ENCODE measurements around the gene CLCN6. TPM values are rescaled to one million over a fixed set of nuclear protein-coding genes. Genes with fewer than 3 reads are reported as not detected.
A peak's percentile ranks its signal among the peaks of the same experiment; 100 is the strongest.

Gene CLCN6
- total RNA-seq, 4 donors from 2014 or later = 14.6 to 31.5 (median 22.7) TPM

- H3K36me3 ChIP-seq = no peaks in the 10 kb centered on the region
- no peak for DNase-seq
- peaks cover 0 to 22% of the 10 kb centered on the region in 2 donors for H3K4me1 ChIP-seq
- TF ChIP-seq POLR2A (IDR thresholded peaks at IDR 0.05) = no peak
- TF ChIP-seq CTCF (IDR thresholded peaks at IDR 0.05) = no peak
- intact Hi-C loops (cut with DNase I; ENCODE audit: low total_unique reads) = loop anchor here (10.0 kb wide), 1 partner anchor 65 kb away; the partner anchor contains the start of gene AGTRAP
- no peak overlapping the region for H3K4me3 ChIP-seq
- H3K27ac ChIP-seq = no peak overlapping the region
- H3K9me3 ChIP-seq = no peaks in the 10 kb centered on the region
- no peaks in the 10 kb centered on the region for H3K27me3 ChIP-seq
Measured at GRCh38 chr1:11799896-11800295, 6.1 kb upstream of the CLCN6 start.

GRCh38 chr1:11800391-11800755, 5.6 kb upstream of the CLCN6 start:
- no peak overlapping the region for H3K27ac ChIP-seq
- TF ChIP-seq POLR2A (IDR thresholded peaks at IDR 0.05) (no peak), CTCF (IDR thresholded peaks at IDR 0.05) (no peak)
- H3K36me3 ChIP-seq = no peaks in the 10 kb centered on the region

DNA sequence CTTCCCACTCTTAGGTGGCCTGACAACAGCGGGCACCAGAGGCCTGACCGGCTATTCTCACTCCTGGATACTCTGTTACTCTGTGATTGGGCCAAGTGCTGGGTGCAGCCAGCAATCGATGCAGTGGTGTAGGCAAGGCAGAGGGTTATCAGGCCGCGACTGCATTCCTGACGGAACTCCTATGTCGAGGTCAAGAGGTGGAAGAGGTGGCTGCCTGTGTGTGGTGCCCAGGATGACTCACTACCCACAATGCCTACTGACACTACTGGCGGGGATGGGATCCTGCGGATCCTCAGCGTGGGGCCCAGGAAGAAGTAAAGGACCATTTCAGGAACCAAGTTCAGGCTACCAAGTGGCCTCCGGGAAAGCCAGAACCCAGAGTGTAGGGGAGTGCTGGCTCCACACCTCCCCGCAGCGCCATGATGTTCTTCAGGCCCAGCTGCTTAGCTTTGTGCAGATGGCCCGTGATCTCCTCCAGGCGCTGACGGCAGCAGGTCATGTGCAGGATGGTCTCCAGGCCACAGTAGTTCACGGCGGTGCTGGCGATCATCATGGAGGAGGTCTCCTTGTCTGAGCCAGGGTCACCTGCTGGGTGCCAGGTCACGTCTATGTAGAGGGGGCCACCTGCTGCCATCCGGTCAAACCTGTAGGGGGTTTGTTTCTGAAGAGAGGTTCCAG, 5.1 kb upstream of the CLCN6 start:
- intact Hi-C loops (cut with DNase I; ENCODE audit: low total_unique reads) = loop anchor here (10.0 kb wide), 1 partner anchor 66 kb away; the partner anchor contains the start of gene AGTRAP
- no peak for TF ChIP-seq POLR2A (IDR thresholded peaks at IDR 0.05)
- no peak for TF ChIP-seq CTCF (IDR thresholded peaks at IDR 0.05)
- H3K27me3 ChIP-seq = no peaks in the 10 kb centered on the region
- no peak for DNase-seq
- H3K27ac ChIP-seq = peak overlapping the region in 1 of 2 donors; percentile 99
- H3K9me3 ChIP-seq = no peaks in the 10 kb centered on the region
- peaks cover 0 to 22% of the 10 kb centered on the region in 2 donors for H3K4me1 ChIP-seq
- no peaks in the 10 kb centered on the region for H3K36me3 ChIP-seq
- H3K4me3 ChIP-seq = no peak overlapping the region

More at GRCh38 chr1:11800391-11800755, 5.6 kb upstream of the CLCN6 start:
- intact Hi-C loops (cut with DNase I; ENCODE audit: low total_unique reads) = loop anchor here (10.0 kb wide), 1 partner anchor 66 kb away; the partner anchor contains the start of gene AGTRAP
- H3K27me3 ChIP-seq = no peaks in the 10 kb centered on the region
- peaks cover 0 to 22% of the 10 kb centered on the region in 2 donors for H3K4me1 ChIP-seq
- DNase-seq = no peak
- no peak overlapping the region for H3K4me3 ChIP-seq
- H3K9me3 ChIP-seq = no peaks in the 10 kb centered on the region

- intact Hi-C loops (cut with DNase I; ENCODE audit: low total_unique reads) = loop anchor here (10.0 kb wide), 1 partner anchor 68 kb away; the partner anchor contains the start of gene AGTRAP
- Histone ChIP-seq H3K9me3 (no peaks in the 10 kb centered on the region), H3K4me3 (peak overlapping the region; percentile 30 to 45), H3K36me3 (no peaks in the 10 kb centered on the region), H3K27me3 (no peaks in the 10 kb centered on the region), H3K27ac (peak overlapping the region; percentile 99), H3K4me1 (peaks cover 0 to 23% of the 10 kb centered on the region in 2 donors)
- TF ChIP-seq CTCF (IDR thresholded peaks at IDR 0.05) = no peak
- no peak for TF ChIP-seq POLR2A (IDR thresholded peaks at IDR 0.05)
- no peak for DNase-seq
Measured at GRCh38 chr1:11802616-11802972, 3.4 kb upstream of the CLCN6 start.

Measured in uterus (tissue), 4 donors.